ENCODE measurements around the gene P2RX2.

The P2RX2 gene

DNA sequence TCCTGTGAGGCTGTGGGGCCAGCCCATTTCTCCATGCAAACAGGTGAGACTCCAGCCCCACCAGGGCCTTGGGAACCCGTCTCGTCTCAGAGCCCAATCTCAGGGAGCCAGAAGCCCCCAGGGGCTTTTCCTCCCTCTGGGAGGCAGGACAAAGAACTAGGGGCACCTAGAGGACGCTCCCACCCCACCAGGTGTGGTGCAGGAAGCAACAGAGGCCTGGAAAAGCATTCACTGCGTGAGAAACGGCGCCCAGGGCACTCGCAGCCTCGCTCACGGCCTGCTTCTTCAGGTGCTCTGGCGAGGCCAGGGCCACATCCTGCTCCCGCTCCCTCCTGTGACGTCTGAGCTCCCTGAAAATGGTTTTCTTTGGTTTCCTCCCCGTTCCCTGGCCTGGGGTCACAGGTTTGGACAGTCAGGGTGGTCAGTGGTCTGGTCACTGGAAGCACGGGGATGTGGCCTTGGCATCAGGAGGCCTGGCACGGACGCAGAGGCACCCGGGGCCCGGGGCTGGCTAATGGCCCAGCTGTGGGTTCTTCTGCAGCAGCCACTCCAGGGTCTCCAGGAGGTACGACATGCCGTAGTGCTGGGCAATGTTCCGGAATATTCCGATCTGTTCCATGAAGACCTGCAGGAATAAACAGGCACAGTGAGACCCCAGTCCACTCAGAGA is 5.7 kb downstream of the P2RX2 start:
- H3K9me3 ChIP-seq (ENCODE audit: control insufficient read depth, low read length), result no peaks in the 10 kb centered on the region
- no peak overlapping the region for H3K4me3 ChIP-seq (ENCODE audit: insufficient read depth, low read depth, low read length)
- WGBS, 2 experiments, result 96% methylated on average over 22 of the region's 22 CpGs
- H3K27me3 ChIP-seq (ENCODE audit: control insufficient read depth, insufficient read depth, low read length, poor library complexity, severe bottlenecking), result peaks cover 18% of the 10 kb centered on the region
- peaks cover 16% of the 10 kb centered on the region for H3K36me3 ChIP-seq (ENCODE audit: control insufficient read depth, insufficient read depth, low read length)
- no peaks in the 10 kb centered on the region for H3K4me1 ChIP-seq (ENCODE audit: control insufficient read depth, insufficient read depth, low read length)
- H3K27ac ChIP-seq (ENCODE audit: insufficient read depth, low read depth, low read length, poor library complexity, severe bottlenecking), result no peak overlapping the region

DNA sequence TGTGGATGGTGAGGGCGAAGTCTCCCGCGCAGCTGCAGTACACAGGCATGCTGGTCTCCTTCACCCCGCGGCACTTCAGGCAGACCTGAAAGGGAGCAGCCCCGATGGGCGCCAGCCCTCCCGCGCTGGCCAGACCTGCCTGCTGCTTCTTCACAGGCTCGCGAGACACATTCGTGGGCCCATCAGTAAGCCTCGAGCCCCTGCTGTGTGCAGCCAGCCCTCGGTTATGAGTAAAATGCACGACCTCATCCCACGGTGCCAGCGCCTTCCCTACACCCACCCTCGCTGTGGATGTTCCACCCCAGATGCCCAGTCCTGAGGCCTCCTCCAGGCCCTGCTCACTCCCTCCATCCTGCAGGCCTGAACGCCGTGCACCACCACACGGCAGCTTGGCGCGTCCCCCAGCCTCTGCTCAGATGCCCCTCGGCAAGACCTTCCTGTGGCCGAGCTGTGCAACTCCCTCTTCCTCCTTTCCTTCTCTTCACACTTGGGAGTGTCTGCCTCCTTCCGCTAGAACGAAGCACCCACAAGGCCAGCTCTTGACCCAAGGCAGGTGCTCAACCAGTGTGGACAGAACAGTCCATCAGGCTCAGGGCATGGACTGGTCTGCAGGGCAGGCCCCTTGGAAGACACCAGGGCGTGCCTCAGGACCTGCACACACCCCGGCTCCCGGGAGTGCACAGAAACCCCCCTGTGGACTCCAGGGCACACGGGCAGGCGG is 6.5 kb downstream of the P2RX2 start:
- Histone ChIP-seq H3K9me3 (ENCODE audit: control insufficient read depth, low read length) (no peaks in the 10 kb centered on the region), H3K27me3 (ENCODE audit: control insufficient read depth, insufficient read depth, low read length, poor library complexity, severe bottlenecking) (peaks cover 10% of the 10 kb centered on the region), H3K27ac (ENCODE audit: insufficient read depth, low read depth, low read length, poor library complexity, severe bottlenecking) (no peak overlapping the region), H3K4me1 (ENCODE audit: control insufficient read depth, insufficient read depth, low read length) (no peaks in the 10 kb centered on the region), H3K4me3 (ENCODE audit: insufficient read depth, low read depth, low read length) (no peak overlapping the region), H3K36me3 (ENCODE audit: control insufficient read depth, insufficient read depth, low read length) (peaks cover 22% of the 10 kb centered on the region)
- 93% methylated on average over 32 of the region's 32 CpGs for WGBS, 2 experiments

GRCh38 chr12:132625731-132626430 is 7.3 kb downstream of the P2RX2 start:
- Histone ChIP-seq H3K27ac (ENCODE audit: insufficient read depth, low read depth, low read length, poor library complexity, severe bottlenecking) (no peak overlapping the region), H3K4me1 (ENCODE audit: control insufficient read depth, insufficient read depth, low read length) (no peaks in the 10 kb centered on the region), H3K27me3 (ENCODE audit: control insufficient read depth, insufficient read depth, low read length, poor library complexity, severe bottlenecking) (peaks cover 2% of the 10 kb centered on the region), H3K36me3 (ENCODE audit: control insufficient read depth, insufficient read depth, low read length) (peaks cover 26% of the 10 kb centered on the region), H3K4me3 (ENCODE audit: insufficient read depth, low read depth, low read length) (no peak overlapping the region), H3K9me3 (ENCODE audit: control insufficient read depth, low read length) (no peaks in the 10 kb centered on the region)
- 96% methylated on average over 24 of the region's 24 CpGs for WGBS, 2 experiments

- no peaks in the 10 kb centered on the region for H3K4me1 ChIP-seq (ENCODE audit: control insufficient read depth, insufficient read depth, low read length)
- H3K9me3 ChIP-seq (ENCODE audit: control insufficient read depth, low read length), result no peaks in the 10 kb centered on the region
- H3K27ac ChIP-seq (ENCODE audit: insufficient read depth, low read depth, low read length, poor library complexity, severe bottlenecking), result no peak overlapping the region
- no peak overlapping the region for H3K4me3 ChIP-seq (ENCODE audit: insufficient read depth, low read depth, low read length)
- H3K36me3 ChIP-seq (ENCODE audit: control insufficient read depth, insufficient read depth, low read length), result peaks cover 42% of the 10 kb centered on the region
- H3K27me3 ChIP-seq (ENCODE audit: control insufficient read depth, insufficient read depth, low read length, poor library complexity, severe bottlenecking), result no peaks in the 10 kb centered on the region
- 97% methylated on average over 6 of the region's 6 CpGs for WGBS, 2 experiments
Measured at GRCh38 chr12:132629330-132629729, 10.8 kb downstream of the P2RX2 start.

- WGBS, 2 experiments, result 94 to 96% methylated on average over 6 of the region's 6 CpGs
- H3K27ac ChIP-seq (ENCODE audit: insufficient read depth, low read depth, low read length, poor library complexity, severe bottlenecking), result no peak overlapping the region
- H3K27me3 ChIP-seq (ENCODE audit: control insufficient read depth, insufficient read depth, low read length, poor library complexity, severe bottlenecking), result no peaks in the 10 kb centered on the region
- no peaks in the 10 kb centered on the region for H3K4me1 ChIP-seq (ENCODE audit: control insufficient read depth, insufficient read depth, low read length)
- no peaks in the 10 kb centered on the region for H3K9me3 ChIP-seq (ENCODE audit: control insufficient read depth, low read length)
- H3K4me3 ChIP-seq (ENCODE audit: insufficient read depth, low read depth, low read length), result no peak overlapping the region
- H3K36me3 ChIP-seq (ENCODE audit: control insufficient read depth, insufficient read depth, low read length), result peaks cover 48% of the 10 kb centered on the region
Measured at GRCh38 chr12:132630672-132631071, 12.1 kb downstream of the P2RX2 start.

GRCh38 chr12:132631666-132632065 is 13.1 kb downstream of the P2RX2 start:
- Histone ChIP-seq H3K9me3 (ENCODE audit: control insufficient read depth, low read length) (no peaks in the 10 kb centered on the region), H3K27ac (ENCODE audit: insufficient read depth, low read depth, low read length, poor library complexity, severe bottlenecking) (no peak overlapping the region), H3K4me3 (ENCODE audit: insufficient read depth, low read depth, low read length) (no peak overlapping the region), H3K4me1 (ENCODE audit: control insufficient read depth, insufficient read depth, low read length) (no peaks in the 10 kb centered on the region), H3K36me3 (ENCODE audit: control insufficient read depth, insufficient read depth, low read length) (peaks cover 55% of the 10 kb centered on the region), H3K27me3 (ENCODE audit: control insufficient read depth, insufficient read depth, low read length, poor library complexity, severe bottlenecking) (no peaks in the 10 kb centered on the region)
- 90 to 93% methylated on average over 11 of the region's 11 CpGs for WGBS, 2 experiments

DNA sequence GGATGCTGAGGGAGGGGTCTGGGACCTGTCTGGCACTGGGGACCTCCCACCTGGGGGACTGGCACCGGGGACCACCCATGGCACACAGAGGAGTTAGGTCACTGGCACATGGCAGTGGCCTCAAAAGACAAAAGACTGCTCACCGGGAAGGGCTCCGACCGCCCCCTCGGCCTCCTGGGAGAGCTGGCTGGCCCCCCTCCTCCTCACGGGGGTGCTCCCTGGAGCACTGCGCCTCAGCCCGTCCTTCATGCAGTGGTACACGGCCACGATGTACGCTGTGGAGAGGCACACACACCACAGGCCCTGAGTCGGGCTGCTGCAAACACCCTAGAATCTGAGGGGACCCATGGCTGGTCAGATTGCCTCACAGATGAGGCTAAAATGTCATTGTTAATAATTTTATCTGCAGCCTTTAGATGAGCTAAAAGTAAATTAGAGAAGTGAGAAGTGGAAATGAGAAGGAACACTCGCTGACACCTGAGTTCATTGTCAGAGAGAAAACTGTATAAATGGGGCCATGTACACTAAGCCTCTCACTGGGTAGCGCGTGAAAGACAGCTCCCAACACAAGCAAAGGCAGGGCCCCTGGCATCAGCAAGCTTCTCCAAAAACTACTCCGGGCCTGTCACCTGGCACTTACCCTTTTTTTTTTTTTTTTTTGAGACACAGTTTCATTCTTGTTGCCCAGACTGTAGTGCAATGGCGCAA is 14.1 kb downstream of the P2RX2 start:
- Histone ChIP-seq H3K4me3 (ENCODE audit: insufficient read depth, low read depth, low read length) (no peak overlapping the region), H3K36me3 (ENCODE audit: control insufficient read depth, insufficient read depth, low read length) (peaks cover 60% of the 10 kb centered on the region), H3K27ac (ENCODE audit: insufficient read depth, low read depth, low read length, poor library complexity, severe bottlenecking) (no peak overlapping the region), H3K4me1 (ENCODE audit: control insufficient read depth, insufficient read depth, low read length) (no peaks in the 10 kb centered on the region), H3K27me3 (ENCODE audit: control insufficient read depth, insufficient read depth, low read length, poor library complexity, severe bottlenecking) (no peaks in the 10 kb centered on the region), H3K9me3 (ENCODE audit: control insufficient read depth, low read length) (no peaks in the 10 kb centered on the region)
- 88 to 90% methylated on average over 17 of the region's 17 CpGs for WGBS, 2 experiments

GRCh38 chr12:132633398-132633797 is 14.8 kb downstream of the P2RX2 start:
- WGBS, 2 experiments, result 96 to 97% methylated on average over 8 of the region's 8 CpGs
- Histone ChIP-seq H3K27me3 (ENCODE audit: control insufficient read depth, insufficient read depth, low read length, poor library complexity, severe bottlenecking) (no peaks in the 10 kb centered on the region), H3K36me3 (ENCODE audit: control insufficient read depth, insufficient read depth, low read length) (peaks cover 62% of the 10 kb centered on the region), H3K9me3 (ENCODE audit: control insufficient read depth, low read length) (no peaks in the 10 kb centered on the region), H3K4me3 (ENCODE audit: insufficient read depth, low read depth, low read length) (no peak overlapping the region), H3K27ac (ENCODE audit: insufficient read depth, low read depth, low read length, poor library complexity, severe bottlenecking) (no peak overlapping the region), H3K4me1 (ENCODE audit: control insufficient read depth, insufficient read depth, low read length) (no peaks in the 10 kb centered on the region)

DNA sequence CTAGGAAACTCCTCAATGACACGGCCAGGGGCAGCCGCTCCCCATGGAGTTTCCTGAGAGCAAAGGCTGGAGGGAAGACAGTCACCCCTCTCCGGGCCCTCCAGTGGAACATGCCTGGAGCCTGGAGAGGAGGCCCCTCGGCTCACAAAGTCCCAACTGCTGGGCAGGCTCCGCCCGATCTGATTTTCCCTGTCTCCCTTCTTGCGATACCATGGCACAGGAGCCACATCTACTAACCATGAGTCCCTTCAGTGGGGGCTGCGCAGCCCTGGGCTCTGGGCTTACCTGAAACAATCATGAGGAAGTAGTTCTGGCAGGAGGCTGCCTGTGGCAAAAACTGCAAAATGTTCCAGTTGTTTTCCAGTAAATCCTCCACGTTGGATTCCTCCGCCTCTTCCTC is 15.3 kb downstream of the P2RX2 start:
- Histone ChIP-seq H3K27me3 (ENCODE audit: control insufficient read depth, insufficient read depth, low read length, poor library complexity, severe bottlenecking) (no peaks in the 10 kb centered on the region), H3K4me3 (ENCODE audit: insufficient read depth, low read depth, low read length) (no peak overlapping the region), H3K36me3 (ENCODE audit: control insufficient read depth, insufficient read depth, low read length) (peaks cover 62% of the 10 kb centered on the region), H3K9me3 (ENCODE audit: control insufficient read depth, low read length) (no peaks in the 10 kb centered on the region), H3K27ac (ENCODE audit: insufficient read depth, low read depth, low read length, poor library complexity, severe bottlenecking) (no peak overlapping the region), H3K4me1 (ENCODE audit: control insufficient read depth, insufficient read depth, low read length) (no peaks in the 10 kb centered on the region)
- 91 to 94% methylated on average over 10 of the region's 10 CpGs for WGBS, 2 experiments
